DND-41 (cell line): ENCODE results near the gene SDR9C7.

Source experiments
- CTCF ChIP-seq: IDR thresholded peaks from 2 replicates; pipeline ENCODE4 v1.5.1; 2012; ENCODE audit warnings: borderline replicate concordance, low read length, moderate library complexity, mild to moderate bottlenecking; ENCODE audit not compliant: poor library complexity, severe bottlenecking; ENCODE audit errors: extremely low read depth
- EZH2 ChIP-seq: IDR thresholded peaks from 3 replicates; pipeline ENCODE4 v1.6.1; 2012; ENCODE audit warnings: borderline replicate concordance, low read depth, mild to moderate bottlenecking, moderate library complexity, low read length, inconsistent platforms; ENCODE audit not compliant: severe bottlenecking

GRCh38 chr12:56954057-56954957 lies 20.1 kb upstream of the SDR9C7 start:
- TF ChIP-seq CTCF = no peak
- no peak for TF ChIP-seq EZH2
